Measurements from ENCODE around the gene PDE3A.

The PDE3A gene

GRCh38 chr12:20446836-20447235 is 78.5 kb downstream of the PDE3A start:
- H2AFZ ChIP-seq (ENCODE audit: low read length) = no peak overlapping the region
- H3F3A ChIP-seq (ENCODE audit: low read depth) = no peaks in the 10 kb centered on the region
- H3K4me1 ChIP-seq (ENCODE audit: insufficient read depth, low read length, poor library complexity, severe bottlenecking) = no peaks in the 10 kb centered on the region
- no peaks in the 10 kb centered on the region for H3K79me2 ChIP-seq (ENCODE audit: insufficient read depth, low read length)
- no peaks in the 10 kb centered on the region for H3K9me2 ChIP-seq (replicated peaks; ENCODE audit: low read depth, low read length)
- H3K4me3 ChIP-seq (ENCODE audit: low read length, poor library complexity, severe bottlenecking) = no peak overlapping the region
- H3K36me3 ChIP-seq (ENCODE audit: insufficient read depth, low read length) = no peaks in the 10 kb centered on the region
- H4K20me1 ChIP-seq (ENCODE audit: insufficient read depth, low read length, poor library complexity, severe bottlenecking) = no peaks in the 10 kb centered on the region
- H3K9me3 ChIP-seq (ENCODE audit: insufficient read depth, low read depth, low read length) = no peaks in the 10 kb centered on the region
- TF ChIP-seq CTCF (conservative IDR thresholded peaks at IDR 0.05; ENCODE audit: low read length) (no peak), EZH2phosphoT487 (IDR thresholded peaks at IDR 0.05; ENCODE audit: borderline replicate concordance) (no peak)
- H3K9ac ChIP-seq (ENCODE audit: low read depth, low read length, poor library complexity, severe bottlenecking) = no peak overlapping the region
- no peaks in the 10 kb centered on the region for H3K27me3 ChIP-seq (ENCODE audit: insufficient read depth, low read length, poor library complexity, severe bottlenecking)
- no peak overlapping the region for H3K4me2 ChIP-seq (ENCODE audit: low read depth, low read length, poor library complexity, severe bottlenecking)

- Histone ChIP-seq H3K79me2 (ENCODE audit: insufficient read depth, low read length) (no peaks in the 10 kb centered on the region), H4K20me1 (ENCODE audit: insufficient read depth, low read length, poor library complexity, severe bottlenecking) (no peaks in the 10 kb centered on the region), H3K4me1 (ENCODE audit: insufficient read depth, low read length, poor library complexity, severe bottlenecking) (no peaks in the 10 kb centered on the region), H3K36me3 (ENCODE audit: insufficient read depth, low read length) (no peaks in the 10 kb centered on the region), H3K27me3 (ENCODE audit: insufficient read depth, low read length, poor library complexity, severe bottlenecking) (no peaks in the 10 kb centered on the region), H3K9ac (ENCODE audit: low read depth, low read length, poor library complexity, severe bottlenecking) (no peak overlapping the region), H3F3A (ENCODE audit: low read depth) (no peaks in the 10 kb centered on the region), H3K4me2 (ENCODE audit: low read depth, low read length, poor library complexity, severe bottlenecking) (no peak overlapping the region), H3K4me3 (ENCODE audit: low read length, poor library complexity, severe bottlenecking) (no peak overlapping the region), H2AFZ (ENCODE audit: low read length) (no peak overlapping the region), H3K9me3 (ENCODE audit: insufficient read depth, low read depth, low read length) (no peaks in the 10 kb centered on the region), H3K9me2 (replicated peaks; ENCODE audit: low read depth, low read length) (no peaks in the 10 kb centered on the region)
- TF ChIP-seq EZH2phosphoT487 (IDR thresholded peaks at IDR 0.05; ENCODE audit: borderline replicate concordance) = no peak
- no peak for TF ChIP-seq CTCF (conservative IDR thresholded peaks at IDR 0.05; ENCODE audit: low read length)
These were observed 80.4 kb downstream of the PDE3A start for GRCh38 chr12:20448781-20449180.

GRCh38 chr12:20450591-20451180 is 82.3 kb downstream of the PDE3A start:
- no peaks in the 10 kb centered on the region for H3K4me1 ChIP-seq (ENCODE audit: insufficient read depth, low read length, poor library complexity, severe bottlenecking)
- no peaks in the 10 kb centered on the region for H3K79me2 ChIP-seq (ENCODE audit: insufficient read depth, low read length)
- H3K9ac ChIP-seq (ENCODE audit: low read depth, low read length, poor library complexity, severe bottlenecking) = no peak overlapping the region
- H4K20me1 ChIP-seq (ENCODE audit: insufficient read depth, low read length, poor library complexity, severe bottlenecking) = no peaks in the 10 kb centered on the region
- no peaks in the 10 kb centered on the region for H3K27me3 ChIP-seq (ENCODE audit: insufficient read depth, low read length, poor library complexity, severe bottlenecking)
- H3K9me2 ChIP-seq (replicated peaks; ENCODE audit: low read depth, low read length) = no peaks in the 10 kb centered on the region
- H3K4me3 ChIP-seq (ENCODE audit: low read length, poor library complexity, severe bottlenecking) = no peak overlapping the region
- no peaks in the 10 kb centered on the region for H3F3A ChIP-seq (ENCODE audit: low read depth)
- TF ChIP-seq CTCF (conservative IDR thresholded peaks at IDR 0.05; ENCODE audit: low read length) (no peak), EZH2phosphoT487 (IDR thresholded peaks at IDR 0.05; ENCODE audit: borderline replicate concordance) (no peak)
- H3K9me3 ChIP-seq (ENCODE audit: insufficient read depth, low read depth, low read length) = no peaks in the 10 kb centered on the region
- no peaks in the 10 kb centered on the region for H3K36me3 ChIP-seq (ENCODE audit: insufficient read depth, low read length)
- H2AFZ ChIP-seq (ENCODE audit: low read length) = no peak overlapping the region
- no peak overlapping the region for H3K4me2 ChIP-seq (ENCODE audit: low read depth, low read length, poor library complexity, severe bottlenecking)

Data from Loucy (cell line).